HepG2 (cell line): Measurements from ENCODE around the gene CRAT. TPM values are rescaled to one million over a fixed set of nuclear protein-coding genes. Genes with fewer than 3 reads are reported as not detected.

Source experiments
- EP300 ChIP-seq, 3 experiments: sonication (generic) in 1 of 3; formaldehyde crosslinking in 1 of 3; IDR thresholded peaks; 2 replicates each; pipeline versions ENCODE4 v1.5.1 to v1.6.1; 2011 to 2020; ENCODE audit warnings: low read depth in 2 of 3, low read length in 2 of 3, borderline replicate concordance in 1 of 3, improper control_type of control experiment in 1 of 3, mild to moderate bottlenecking in 1 of 3, missing genetic modification reagents in 1 of 3, moderate library complexity in 1 of 3
- ETV5 ChIP-seq: IDR thresholded peaks from 2 replicates; pipeline ENCODE4 v1.6.1; 2018; ENCODE audit warnings: missing biosample characterization, missing genetic modification reagents, inconsistent platforms, borderline replicate concordance
- FLYWCH1 ChIP-seq: sonication (generic); formaldehyde crosslinking; IDR thresholded peaks from 2 replicates; pipeline ENCODE4 v1.8.1; 2023; ENCODE audit warnings: mild to moderate bottlenecking, missing genetic modification reagents
- GMEB2 ChIP-seq: IDR thresholded peaks from 2 replicates; pipeline ENCODE4 v1.6.1; 2016; ENCODE audit warnings: missing biosample characterization, missing genetic modification reagents, low read depth
- HCFC1 ChIP-seq: fragments of 150-350 bp; IDR thresholded peaks from 2 replicates; pipeline ENCODE4 v1.6.1; 2014; ENCODE audit warnings: low read depth, low read length
- HINFP ChIP-seq: sonication (generic); formaldehyde crosslinking; IDR thresholded peaks from 2 replicates; pipeline ENCODE4 v1.4.0; 2020; ENCODE audit warnings: low read depth, mild to moderate bottlenecking, missing genetic modification reagents
- KDM5A ChIP-seq: fragments of 200-600 bp; sonication (generic); IDR thresholded peaks from 2 replicates; pipeline ENCODE4 v1.7.0; 2018; ENCODE audit warnings: antibody characterized with exemption, mild to moderate bottlenecking, low read length, borderline replicate concordance
- MTERF4 ChIP-seq: sonication (generic); formaldehyde crosslinking; IDR thresholded peaks from 2 replicates; pipeline ENCODE4 v1.8.0; 2023; ENCODE audit warnings: mild to moderate bottlenecking, missing genetic modification reagents
- MXD1 ChIP-seq: sonication (generic); formaldehyde crosslinking; IDR thresholded peaks from 2 replicates; pipeline ENCODE4 v1.4.0; 2020; ENCODE audit warnings: mild to moderate bottlenecking, missing genetic modification reagents
- PHF21A ChIP-seq: sonication (generic); formaldehyde crosslinking; IDR thresholded peaks from 2 replicates; pipeline ENCODE4 v1.5.0; 2020; ENCODE audit warnings: mild to moderate bottlenecking, missing genetic modification reagents
- TEAD3 ChIP-seq: optimal IDR thresholded peaks from 2 replicates; pipeline ENCODE3; 2016; ENCODE audit warnings: borderline replicate concordance
- XRCC5 ChIP-seq: fragments of 200-400 bp; formaldehyde crosslinking; optimal IDR thresholded peaks from 2 replicates; pipeline ENCODE3; 2017; ENCODE audit warnings: mild to moderate bottlenecking, low read length
- ZNF10 ChIP-seq: sonication (generic); formaldehyde crosslinking; IDR thresholded peaks from 2 replicates; pipeline ENCODE4 v1.4.0; 2020; ENCODE audit warnings: mild to moderate bottlenecking, low read depth, missing genetic modification reagents, borderline replicate concordance
- ZNF331 ChIP-seq: sonication (generic); formaldehyde crosslinking; IDR thresholded peaks from 2 replicates; pipeline ENCODE4 v1.4.0; 2020; ENCODE audit warnings: missing genetic modification reagents
- ZNF552 ChIP-seq: sonication (generic); formaldehyde crosslinking; IDR thresholded peaks from 2 replicates; pipeline ENCODE4 v1.9.0; 2022; ENCODE audit warnings: missing genetic modification reagents, mild to moderate bottlenecking, borderline replicate concordance
- ZNF629 ChIP-seq: sonication (generic); formaldehyde crosslinking; conservative IDR thresholded peaks from 2 replicates; pipeline ENCODE4 v1.5.0; 2020; ENCODE audit warnings: missing genetic modification reagents
- ZNF652 ChIP-seq: IDR thresholded peaks from 2 replicates; pipeline ENCODE4 v1.6.1; 2016; ENCODE audit warnings: low read depth, borderline replicate concordance
- ZNF710 ChIP-seq: sonication (generic); formaldehyde crosslinking; IDR thresholded peaks from 2 replicates; pipeline ENCODE4 v1.5.0; 2020; ENCODE audit warnings: mild to moderate bottlenecking, missing genetic modification reagents, borderline replicate concordance
- polyA plus RNA-seq, 8 experiments: library from polyadenylated mRNA; depleted of rRNA in 3 of 8; stranded (reverse) in 7 of 8; unstranded in 1 of 8; fragments of >200 nt; fragmentation: Illumina TruSeq in 4 of 8; extraction: Trizol in 4 of 8; gene quantifications; 2 replicates each; pipeline versions ENCODE4 v1.2.1 to v1.2.3, GENCODE V29; 2011 to 2016; ENCODE audit warnings: low read depth in 4 of 8, missing spikeins in 1 of 8, mixed read lengths in 1 of 8; ENCODE audit not compliant: insufficient read depth in 1 of 8
- total RNA-seq, 5 experiments: library from RNA; depleted of rRNA; stranded (reverse); fragments of >200 nt; fragmentation: Illumina TruSeq; extraction: Trizol; gene quantifications; 2 replicates each; pipeline ENCODE4 v1.2.3, GENCODE V29; 2016; ENCODE audit warnings: low read depth in 1 of 5

CRAT gene
- total and polyA plus RNA-seq, 2 of the 13 experiments (the other 11 are each of a cell fraction or from before 2014, with no cell fraction given), result 26.1 to 26.6 TPM

GRCh38 chr9:129143031-129143927 is 32.7 kb upstream of the CRAT start (continued):
- no peak for TF ChIP-seq HINFP (CRISPR knock-in tag)
- 0 out of 2 replicates have a peak, but pooled peaks have one; percentile 31 for TF ChIP-seq PHF21A (CRISPR knock-in tag)
- 0 out of 2 replicates have a peak, but pooled peaks have one; percentile 15 for TF ChIP-seq MXD1 (CRISPR knock-in tag)
- TF ChIP-seq FLYWCH1 (CRISPR knock-in tag), result no peak
- peak; percentile 86 for TF ChIP-seq ZNF652 (CRISPR knock-in tag)
- TF ChIP-seq KDM5A, result no peak
- 0 out of 2 replicates have a peak, but pooled peaks have one; percentile 53 for TF ChIP-seq ZNF710
- no peak for TF ChIP-seq ZNF552 (CRISPR knock-in tag)
- TF ChIP-seq ZNF331 (CRISPR knock-in tag), result 0 out of 2 replicates have a peak, but pooled peaks have one; percentile 13
- TF ChIP-seq XRCC5, result peak; percentile 89
- TF ChIP-seq ZNF629 (CRISPR knock-in tag), result no peak
- TF ChIP-seq GMEB2 (CRISPR knock-in tag), result no peak
- no peak for TF ChIP-seq HCFC1
- TF ChIP-seq MTERF4 (CRISPR knock-in tag), result no peak
- peak; percentile 65 for TF ChIP-seq TEAD3 (CRISPR knock-in tag)
- TF ChIP-seq EP300 (IDR thresholded peaks at IDR 0.05; ENCODE audit: low read depth in 2 of 2, low read length in 2 of 2), result no peak
- 0 out of 2 replicates have a peak, but pooled peaks have one; percentile 21 for TF ChIP-seq EP300 (CRISPR knock-in tag; IDR thresholded peaks at IDR 0.05; ENCODE audit: borderline replicate concordance)
- peak; percentile 61 for TF ChIP-seq ETV5 (CRISPR knock-in tag)
- no peak for TF ChIP-seq ZNF10 (CRISPR knock-in tag)
